ENCODE data around the gene RAP1A. TPM values are rescaled to one million over a fixed set of nuclear protein-coding genes. Genes with fewer than 3 reads are reported as not detected.
A peak's percentile ranks its signal among the peaks of the same experiment; 100 is the strongest.

Gene RAP1A
- total RNA-seq, 4 donors from 2014 or later, result 49.4 to 72.1 (median 57.9) TPM

DNA sequence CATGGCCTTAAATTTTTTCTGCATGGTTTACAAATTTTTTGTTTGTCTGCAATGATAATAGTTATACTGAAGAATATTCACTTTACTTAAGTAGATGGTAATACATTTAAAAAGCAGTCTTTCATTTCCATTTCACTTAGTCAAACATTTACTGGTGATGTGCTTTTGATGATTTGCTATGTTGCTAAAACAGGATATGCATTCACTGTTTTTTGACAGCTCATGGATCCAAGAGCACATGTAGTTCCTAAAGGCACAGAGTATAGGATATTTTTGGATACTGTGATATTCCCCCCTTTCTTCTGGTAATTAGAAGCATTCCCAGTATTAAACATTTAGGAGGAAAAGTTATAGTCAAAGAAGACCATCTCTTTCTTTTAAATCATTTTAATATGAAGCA, 45.9 kb downstream of the RAP1A start:
- Histone ChIP-seq H3K4me1 (peaks cover 50 to 67% of the 10 kb centered on the region in 2 donors), H3K36me3 (no peaks in the 10 kb centered on the region), H3K4me3 (no peak overlapping the region), H3K27me3 (no peaks in the 10 kb centered on the region), H3K27ac (peak overlapping the region; percentile 7 to 74 (median 48)), H3K9me3 (no peaks in the 10 kb centered on the region)
- peak in 1 of 2 donors; percentile 63 for ATAC-seq
- in situ Hi-C loops (cut with MboI; ENCODE audit: low sequenced_read_pairs in 4 of 4) (loop anchor here in 1 of 4 donors (10.0 kb wide), 1 partner anchor 99 kb away; no protein-coding TSS in a partner anchor), intact Hi-C loops (cut with DNase I; ENCODE audit: low total_unique reads) (no loop called here)
- no peak for TF ChIP-seq POLR2A (IDR thresholded peaks at IDR 0.05)
- TF ChIP-seq, protein P1, sequence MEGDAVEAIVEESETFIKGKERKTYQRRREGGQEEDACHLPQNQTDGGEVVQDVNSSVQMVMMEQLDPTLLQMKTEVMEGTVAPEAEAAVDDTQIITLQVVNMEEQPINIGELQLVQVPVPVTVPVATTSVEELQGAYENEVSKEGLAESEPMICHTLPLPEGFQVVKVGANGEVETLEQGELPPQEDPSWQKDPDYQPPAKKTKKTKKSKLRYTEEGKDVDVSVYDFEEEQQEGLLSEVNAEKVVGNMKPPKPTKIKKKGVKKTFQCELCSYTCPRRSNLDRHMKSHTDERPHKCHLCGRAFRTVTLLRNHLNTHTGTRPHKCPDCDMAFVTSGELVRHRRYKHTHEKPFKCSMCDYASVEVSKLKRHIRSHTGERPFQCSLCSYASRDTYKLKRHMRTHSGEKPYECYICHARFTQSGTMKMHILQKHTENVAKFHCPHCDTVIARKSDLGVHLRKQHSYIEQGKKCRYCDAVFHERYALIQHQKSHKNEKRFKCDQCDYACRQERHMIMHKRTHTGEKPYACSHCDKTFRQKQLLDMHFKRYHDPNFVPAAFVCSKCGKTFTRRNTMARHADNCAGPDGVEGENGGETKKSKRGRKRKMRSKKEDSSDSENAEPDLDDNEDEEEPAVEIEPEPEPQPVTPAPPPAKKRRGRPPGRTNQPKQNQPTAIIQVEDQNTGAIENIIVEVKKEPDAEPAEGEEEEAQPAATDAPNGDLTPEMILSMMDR (IDR thresholded peaks at IDR 0.05 in 4 of 5, conservative IDR thresholded peaks at IDR 0.05 in 1 of 5), result no peak
- DNase-seq, result no peak

DNA sequence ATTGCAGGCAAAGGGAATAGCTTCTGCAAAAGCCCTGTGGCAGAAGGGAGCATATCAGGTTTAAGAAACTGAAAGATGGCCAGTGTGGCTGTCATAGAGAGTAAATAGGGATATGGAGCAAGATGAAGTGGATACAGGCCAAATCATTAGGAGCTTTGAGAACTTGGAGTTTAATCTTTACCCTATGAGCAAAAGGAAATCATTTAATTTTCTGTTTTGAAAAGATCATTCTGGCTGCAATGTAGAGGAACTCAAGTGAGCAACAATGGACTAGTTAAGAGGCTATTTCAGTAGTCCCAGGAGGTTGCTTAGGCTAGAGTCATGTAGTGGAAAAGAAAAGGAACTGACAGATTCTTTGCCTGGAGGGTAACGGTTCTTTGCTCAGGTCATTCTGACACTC, 47.2 kb downstream of the RAP1A start:
- H3K4me3 ChIP-seq, result no peak overlapping the region
- H3K27ac ChIP-seq, result peak overlapping the region; percentile 7 to 74 (median 58)
- intact Hi-C loops (cut with DNase I; ENCODE audit: low total_unique reads) (no loop called here), in situ Hi-C loops (cut with MboI; ENCODE audit: low sequenced_read_pairs in 4 of 4) (loop anchor here in 1 of 4 donors (10.0 kb wide), 1 partner anchor 98 kb away; no protein-coding TSS in a partner anchor)
- H3K4me1 ChIP-seq, result peaks cover 48 to 58% of the 10 kb centered on the region in 2 donors
- H3K36me3 ChIP-seq, result no peaks in the 10 kb centered on the region
- H3K27me3 ChIP-seq, result no peaks in the 10 kb centered on the region
- ATAC-seq (peak; percentile 98 to 99), DNase-seq (peak; percentile 48 to 53)
- TF ChIP-seq, protein P1 (IDR thresholded peaks at IDR 0.05 in 4 of 5, conservative IDR thresholded peaks at IDR 0.05 in 1 of 5), result no peak
- TF ChIP-seq POLR2A (IDR thresholded peaks at IDR 0.05), result no peak
- H3K9me3 ChIP-seq, result no peaks in the 10 kb centered on the region

DNA sequence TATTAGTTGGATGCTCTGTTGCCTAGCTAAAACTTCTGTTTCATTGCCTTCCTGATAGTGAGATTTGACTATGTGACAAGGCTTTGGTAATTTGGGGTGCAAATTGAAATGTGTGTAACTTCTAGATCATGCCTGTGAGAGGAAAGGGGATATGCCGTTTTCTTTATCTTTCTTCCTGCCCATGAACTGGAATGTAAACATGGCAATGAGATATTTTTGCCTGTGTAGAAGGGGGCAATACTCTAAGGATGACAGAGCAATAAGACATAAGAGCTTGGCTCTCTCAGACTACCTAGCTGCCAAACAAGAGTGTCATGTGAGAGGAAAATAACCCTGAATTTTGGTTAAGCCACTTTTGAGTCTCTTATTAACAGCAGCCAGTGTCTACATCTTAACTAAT, 49.7 kb downstream of the RAP1A start:
- intact Hi-C loops (cut with DNase I; ENCODE audit: low total_unique reads), result no loop called here
- Histone ChIP-seq H3K27me3 (no peaks in the 10 kb centered on the region), H3K27ac (peak overlapping the region in 3 of 4 donors; percentile 18 to 38 (median 32)), H3K36me3 (no peaks in the 10 kb centered on the region), H3K4me3 (no peak overlapping the region), H3K9me3 (no peaks in the 10 kb centered on the region), H3K4me1 (peaks cover 55 to 60% of the 10 kb centered on the region in 2 donors)
- ATAC-seq (no peak), DNase-seq (no peak)
- TF ChIP-seq, protein P1 (IDR thresholded peaks at IDR 0.05 in 4 of 5, conservative IDR thresholded peaks at IDR 0.05 in 1 of 5), result no peak
- TF ChIP-seq POLR2A (IDR thresholded peaks at IDR 0.05), result no peak
- in situ Hi-C loops (cut with MboI; ENCODE audit: low sequenced_read_pairs in 4 of 4), result loop anchor here in 1 of 4 donors (10.0 kb wide), 1 partner anchor 96 kb away; no protein-coding TSS in a partner anchor

DNA sequence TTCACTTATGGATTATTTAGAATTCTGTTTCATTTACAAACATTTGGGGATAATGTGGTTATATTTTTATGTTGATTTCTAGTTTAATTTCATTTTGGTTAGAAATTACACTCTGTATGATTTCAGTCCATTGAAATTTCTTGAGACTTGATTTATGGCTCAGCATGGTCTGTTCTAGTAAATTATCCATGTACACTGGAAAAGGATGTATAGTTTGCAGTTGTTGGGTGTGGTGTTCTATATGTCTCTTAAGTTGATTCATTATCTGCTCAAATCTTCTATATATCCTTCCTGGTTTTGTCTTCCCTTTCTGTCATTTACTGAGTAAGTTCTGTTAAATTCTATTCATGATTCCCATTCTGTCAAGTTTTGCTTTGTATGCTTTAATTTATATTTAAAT, 52.3 kb downstream of the RAP1A start:
- in situ Hi-C loops (cut with MboI; ENCODE audit: low sequenced_read_pairs in 4 of 4), result no loop called here
- H3K4me3 ChIP-seq, result no peak overlapping the region
- H3K9me3 ChIP-seq, result no peaks in the 10 kb centered on the region
- no peak overlapping the region for H3K27ac ChIP-seq
- intact Hi-C loops (cut with DNase I; ENCODE audit: low total_unique reads), result no loop called here
- DNase-seq, result no peak
- ATAC-seq, result no peak
- H3K27me3 ChIP-seq, result no peaks in the 10 kb centered on the region
- no peaks in the 10 kb centered on the region for H3K36me3 ChIP-seq
- peaks cover 29 to 35% of the 10 kb centered on the region in 2 donors for H3K4me1 ChIP-seq
- TF ChIP-seq POLR2A (IDR thresholded peaks at IDR 0.05), result no peak
- TF ChIP-seq, protein P1 (IDR thresholded peaks at IDR 0.05 in 4 of 5, conservative IDR thresholded peaks at IDR 0.05 in 1 of 5), result no peak

DNA sequence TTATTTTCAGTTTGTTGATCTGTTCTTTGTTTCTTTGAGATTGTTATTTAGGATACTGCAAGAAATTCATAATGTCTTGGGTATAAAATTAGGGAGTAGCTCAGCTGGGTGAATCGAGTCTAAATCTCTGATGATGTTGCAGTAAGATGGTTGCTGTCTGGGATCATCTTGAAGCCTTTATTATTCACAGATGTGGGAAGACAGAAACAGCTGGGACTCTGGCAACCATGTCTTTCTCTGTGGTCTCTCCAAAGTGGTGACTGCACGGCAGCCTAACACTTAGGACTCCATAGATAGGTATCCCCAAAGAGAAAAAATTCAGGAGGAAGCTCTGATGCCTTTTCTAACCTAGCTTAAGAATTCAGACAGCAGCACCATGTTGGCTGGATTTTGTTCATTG, 52.7 kb downstream of the RAP1A start:
- H3K27ac ChIP-seq, result no peak overlapping the region
- no peaks in the 10 kb centered on the region for H3K36me3 ChIP-seq
- in situ Hi-C loops (cut with MboI; ENCODE audit: low sequenced_read_pairs in 4 of 4) (no loop called here), intact Hi-C loops (cut with DNase I; ENCODE audit: low total_unique reads) (no loop called here)
- H3K27me3 ChIP-seq, result no peaks in the 10 kb centered on the region
- no peaks in the 10 kb centered on the region for H3K9me3 ChIP-seq
- H3K4me1 ChIP-seq, result peaks cover 24 to 30% of the 10 kb centered on the region in 2 donors
- TF ChIP-seq POLR2A (IDR thresholded peaks at IDR 0.05), result no peak
- TF ChIP-seq, protein P1 (IDR thresholded peaks at IDR 0.05 in 4 of 5, conservative IDR thresholded peaks at IDR 0.05 in 1 of 5), result no peak
- DNase-seq (no peak), ATAC-seq (no peak)
- H3K4me3 ChIP-seq, result no peak overlapping the region

Measured in gastrocnemius medialis (tissue), 4 donors.